ENCODE measurements around the gene ZNF185.
A peak's percentile ranks its signal among the peaks of the same experiment; 100 is the strongest.

ZNF185 gene

DNA sequence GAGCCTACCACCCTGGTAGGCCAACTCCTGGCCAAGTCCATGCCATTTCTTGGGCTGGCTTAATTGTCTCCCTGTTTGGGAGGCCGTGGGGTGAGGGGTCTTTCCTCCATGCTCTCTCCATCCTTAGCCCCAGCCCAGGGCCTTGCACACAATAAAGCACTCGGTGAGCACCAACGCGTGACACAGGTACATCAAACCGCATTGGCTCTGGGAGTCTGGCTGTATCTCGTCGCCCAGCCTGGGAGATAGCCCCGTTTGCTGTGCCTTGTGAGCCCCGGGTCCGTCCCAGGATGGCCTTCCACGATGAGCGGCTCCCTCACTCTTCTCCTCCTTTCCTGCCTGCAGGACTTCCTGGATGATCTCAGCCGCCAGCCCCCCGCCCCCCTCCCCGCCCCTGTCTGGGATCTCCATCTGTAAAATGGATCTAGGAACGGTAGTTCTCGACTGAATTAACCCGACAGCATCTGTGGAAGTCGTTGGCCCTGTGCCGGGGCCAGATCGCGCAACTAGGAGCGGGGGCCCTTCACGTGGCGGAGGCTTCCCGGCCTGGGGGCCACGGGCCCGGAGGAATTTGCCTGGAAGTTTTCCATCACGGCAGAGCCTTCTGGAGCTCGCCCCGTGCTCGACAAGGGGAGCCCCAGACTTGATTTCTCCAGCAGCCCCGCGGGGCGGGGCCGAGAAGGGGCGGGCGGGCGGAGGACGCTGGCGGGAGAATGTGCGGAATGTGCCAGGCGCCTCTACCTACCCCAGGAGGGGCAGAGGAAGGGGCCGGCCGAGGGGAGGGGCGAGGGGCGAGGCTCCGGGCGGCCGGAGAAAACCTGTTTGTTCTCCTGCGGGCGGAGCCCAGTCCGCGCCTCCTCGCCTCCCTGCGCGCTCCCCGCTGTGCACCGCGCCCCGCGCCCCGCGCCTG is at the start of gene ZNF185:
Gene ZNF185, plus strand, starts transcription at position 846 of the 910 bp plus-strand sequence. CDS start 16,423 bp downstream, outside the sequence.
- peak; percentile 68 for DNase-seq

DNA sequence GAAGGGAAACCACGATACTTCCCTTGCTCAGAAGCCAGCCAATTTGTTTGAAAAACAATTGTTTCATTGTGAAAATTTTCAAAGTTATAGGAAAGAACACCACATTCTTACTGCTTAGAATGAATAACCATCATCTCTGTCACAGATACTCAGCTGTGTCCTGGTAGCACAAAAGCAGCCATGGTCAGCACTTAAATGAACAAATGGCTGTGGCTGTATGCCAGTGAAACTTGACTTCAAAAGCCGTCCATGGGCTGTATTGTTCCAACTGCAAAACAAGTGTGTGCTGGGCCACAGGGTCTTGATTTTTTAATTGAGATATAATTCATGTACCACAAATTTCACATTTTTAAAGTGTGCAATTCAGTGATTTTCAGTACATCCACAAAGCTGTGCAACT is 47.4 kb upstream of the ZNF185 start:
- DNase-seq = no peak

DNA sequence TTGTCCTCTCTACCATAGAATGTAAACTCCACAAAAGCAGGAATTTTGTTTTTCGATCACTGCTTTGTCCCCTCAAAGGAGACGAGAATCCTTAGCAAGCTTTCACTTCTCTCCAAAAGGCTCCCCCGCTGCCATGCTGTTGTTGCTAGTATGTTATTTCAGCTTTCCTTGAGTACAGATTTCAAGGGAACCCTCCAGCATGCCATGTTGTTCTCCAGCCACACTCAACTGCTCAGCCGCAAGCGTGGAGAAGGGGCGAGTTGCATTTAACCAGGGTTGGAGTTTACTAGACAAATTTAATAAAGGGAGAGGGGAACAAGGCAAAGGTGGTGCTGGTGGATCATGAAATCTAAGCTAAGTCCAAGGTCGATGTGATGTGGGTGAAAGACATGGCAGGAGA is 43.9 kb upstream of the ZNF185 start:
- no peak for DNase-seq

DNA sequence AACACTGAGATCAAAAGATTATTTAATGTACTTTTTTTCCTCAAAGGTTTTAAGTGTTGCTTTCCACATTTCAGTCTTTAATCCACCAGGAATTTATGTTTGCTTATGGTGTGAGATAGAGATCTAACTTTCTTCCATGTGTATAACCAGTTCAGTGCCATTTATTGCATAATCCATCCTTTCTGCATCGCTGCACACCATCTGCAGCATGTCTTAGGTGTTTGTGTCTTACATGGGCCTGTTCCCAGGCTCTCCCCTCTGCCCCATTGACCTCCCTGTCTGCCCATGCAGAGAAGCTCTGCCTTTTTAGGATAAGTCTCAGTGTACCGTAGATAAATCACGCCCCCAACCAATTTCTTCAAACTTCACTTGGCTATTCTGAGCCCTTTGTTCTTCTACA is 36.8 kb upstream of the ZNF185 start:
- DNase-seq = peak; percentile 27

DNA sequence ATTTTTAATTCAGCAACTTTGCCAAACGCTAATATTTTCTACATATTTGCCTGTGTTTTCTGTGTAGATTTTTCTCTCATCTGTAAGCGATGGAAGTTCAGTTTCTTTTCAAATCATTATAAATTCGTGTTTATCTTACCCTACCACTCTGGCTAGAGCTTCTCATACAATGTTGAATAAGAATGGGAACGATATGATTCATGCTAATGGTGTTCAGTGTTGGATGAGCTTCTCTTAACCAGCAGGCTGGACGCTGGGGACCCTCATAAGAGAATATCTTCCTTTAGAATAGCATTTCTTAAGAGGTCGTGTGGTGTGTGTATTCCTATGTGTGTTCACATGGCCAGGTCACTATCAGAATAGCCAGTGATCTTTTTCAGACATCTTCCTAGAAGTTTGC is 36.0 kb upstream of the ZNF185 start:
- DNase-seq = no peak

DNA sequence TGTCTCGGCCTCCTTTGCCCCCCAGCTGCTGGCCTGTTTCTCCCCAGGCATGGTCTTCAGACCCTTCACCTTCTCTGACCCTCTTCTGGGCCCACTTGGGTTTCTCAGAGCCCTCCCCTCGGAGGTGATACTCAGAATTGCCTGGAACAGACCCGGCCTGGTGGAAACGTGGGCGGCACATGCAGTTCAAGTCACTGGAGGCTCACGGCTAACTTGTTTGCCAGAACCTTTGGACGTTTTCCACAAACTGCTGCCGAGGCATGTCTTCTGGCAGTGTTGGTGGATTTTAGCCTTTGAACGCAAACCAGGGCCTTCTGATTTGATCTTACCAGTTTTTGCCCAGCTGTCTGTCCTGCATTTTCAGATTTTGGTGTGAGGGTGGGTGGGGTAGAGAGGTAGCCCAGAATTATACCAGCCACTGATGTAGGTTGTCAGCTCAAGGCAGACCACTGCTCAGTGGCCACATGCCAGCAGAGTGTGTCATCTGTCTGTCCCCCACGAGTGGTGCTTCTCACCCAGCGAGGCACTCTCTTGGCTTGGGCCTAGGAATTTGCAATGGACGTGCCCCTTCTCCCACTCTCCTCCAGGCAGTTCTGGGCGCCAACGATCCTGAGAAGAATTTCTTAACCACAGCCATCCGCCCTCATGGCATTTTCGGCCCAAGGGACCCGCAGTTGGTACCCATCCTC is 32.5 kb upstream of the ZNF185 start:
- DNase-seq = no peak

DNA sequence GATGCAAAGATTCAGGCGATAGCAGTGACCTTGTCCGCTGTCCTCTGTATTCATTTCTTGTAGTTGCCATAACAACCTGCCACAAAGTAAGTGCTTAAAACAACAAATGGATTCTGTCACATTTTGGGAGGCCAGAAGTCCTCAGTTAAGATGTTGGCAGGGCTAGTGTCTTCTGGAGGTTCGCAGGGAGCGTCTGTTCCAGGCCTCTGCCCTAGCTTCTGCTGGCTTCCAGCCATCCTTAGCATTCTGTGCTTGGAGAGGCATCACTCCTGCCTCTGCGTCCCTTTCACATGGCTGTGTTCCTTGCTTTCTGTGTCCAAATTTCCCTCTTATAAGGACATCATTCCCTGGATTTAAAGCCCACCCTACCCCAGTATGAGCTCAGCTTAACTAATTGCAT is 31.5 kb upstream of the ZNF185 start:
- no peak for DNase-seq

DNA sequence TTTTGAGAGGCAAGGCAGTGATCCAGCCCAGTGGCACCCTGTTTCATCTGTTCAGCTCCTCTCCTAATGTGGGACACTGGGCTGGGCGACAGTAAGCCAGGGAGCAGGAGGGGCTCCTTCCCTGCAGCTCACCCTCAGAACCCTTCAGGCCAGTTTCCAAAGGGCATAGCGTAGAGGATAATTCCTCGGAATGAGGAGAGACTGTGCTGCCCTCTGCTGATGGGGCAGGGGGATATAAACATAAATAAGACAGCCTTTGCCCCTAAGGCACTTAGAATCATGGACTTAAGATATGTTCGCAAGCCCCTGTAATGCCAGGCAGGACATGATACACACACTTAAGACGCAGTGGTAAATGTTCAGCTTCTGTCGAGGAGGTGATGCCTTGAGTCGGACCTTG is 27.9 kb upstream of the ZNF185 start:
- DNase-seq = no peak

DNA sequence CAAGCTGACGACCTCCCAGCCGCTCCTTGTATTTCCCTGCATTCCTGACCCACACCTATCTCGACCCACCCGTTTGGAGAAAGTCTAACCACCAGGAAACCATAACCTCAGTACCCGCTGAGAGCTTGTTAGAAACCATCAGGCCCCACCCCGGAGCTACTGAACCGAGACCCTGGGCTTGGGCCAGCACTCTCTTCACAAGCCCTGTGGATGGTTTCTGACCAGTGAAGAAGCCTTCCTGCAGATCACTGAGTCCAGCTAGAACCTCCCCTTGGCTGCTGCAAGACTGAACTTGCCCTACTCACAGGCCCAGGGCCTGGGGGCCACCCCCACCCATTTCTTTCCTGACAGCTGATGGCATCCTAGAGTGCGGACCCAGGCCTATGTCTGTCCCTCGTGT is 26.6 kb upstream of the ZNF185 start:
- DNase-seq = no peak

DNA sequence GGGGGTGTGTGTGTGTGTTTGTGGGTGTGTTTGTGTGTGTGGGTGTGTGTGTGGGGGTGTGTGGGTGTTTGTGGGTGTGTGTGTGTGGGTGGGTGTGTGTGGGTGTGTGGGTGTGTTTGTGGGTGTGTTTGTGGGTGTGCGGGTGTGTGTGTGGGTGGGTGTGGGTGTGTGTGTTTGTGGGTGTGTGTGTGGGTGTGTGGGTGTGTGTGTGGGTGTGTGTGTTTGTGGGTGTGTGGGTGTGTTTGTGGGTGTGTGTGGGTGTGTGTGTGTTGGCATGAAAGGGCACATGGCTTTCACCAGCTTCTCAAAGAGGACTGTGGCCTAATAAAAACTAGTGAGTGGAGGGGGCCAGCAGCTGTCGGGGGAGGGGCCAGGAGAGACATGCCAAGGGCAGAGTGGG is 25.3 kb upstream of the ZNF185 start:
- DNase-seq = no peak

DNA sequence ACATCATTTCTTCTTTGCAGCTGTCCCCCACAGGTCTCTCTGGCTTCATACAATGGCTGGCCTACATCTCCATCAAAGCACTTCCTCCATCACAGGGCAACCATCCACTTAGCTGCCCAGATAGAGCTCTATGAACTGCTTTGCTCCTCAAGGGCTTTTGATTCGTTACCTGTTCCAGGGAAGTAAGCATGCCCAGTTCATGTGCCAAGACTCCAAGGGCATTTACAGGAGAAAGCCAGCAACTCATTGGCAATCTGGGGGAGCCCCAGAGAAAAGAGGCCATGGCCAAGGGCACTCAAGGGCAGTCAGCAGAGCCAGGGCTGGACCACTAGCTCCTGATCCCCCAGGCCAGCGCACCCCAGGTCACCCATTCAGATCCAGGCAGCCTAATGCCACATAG is 24.5 kb upstream of the ZNF185 start:
- no peak for DNase-seq

DNA sequence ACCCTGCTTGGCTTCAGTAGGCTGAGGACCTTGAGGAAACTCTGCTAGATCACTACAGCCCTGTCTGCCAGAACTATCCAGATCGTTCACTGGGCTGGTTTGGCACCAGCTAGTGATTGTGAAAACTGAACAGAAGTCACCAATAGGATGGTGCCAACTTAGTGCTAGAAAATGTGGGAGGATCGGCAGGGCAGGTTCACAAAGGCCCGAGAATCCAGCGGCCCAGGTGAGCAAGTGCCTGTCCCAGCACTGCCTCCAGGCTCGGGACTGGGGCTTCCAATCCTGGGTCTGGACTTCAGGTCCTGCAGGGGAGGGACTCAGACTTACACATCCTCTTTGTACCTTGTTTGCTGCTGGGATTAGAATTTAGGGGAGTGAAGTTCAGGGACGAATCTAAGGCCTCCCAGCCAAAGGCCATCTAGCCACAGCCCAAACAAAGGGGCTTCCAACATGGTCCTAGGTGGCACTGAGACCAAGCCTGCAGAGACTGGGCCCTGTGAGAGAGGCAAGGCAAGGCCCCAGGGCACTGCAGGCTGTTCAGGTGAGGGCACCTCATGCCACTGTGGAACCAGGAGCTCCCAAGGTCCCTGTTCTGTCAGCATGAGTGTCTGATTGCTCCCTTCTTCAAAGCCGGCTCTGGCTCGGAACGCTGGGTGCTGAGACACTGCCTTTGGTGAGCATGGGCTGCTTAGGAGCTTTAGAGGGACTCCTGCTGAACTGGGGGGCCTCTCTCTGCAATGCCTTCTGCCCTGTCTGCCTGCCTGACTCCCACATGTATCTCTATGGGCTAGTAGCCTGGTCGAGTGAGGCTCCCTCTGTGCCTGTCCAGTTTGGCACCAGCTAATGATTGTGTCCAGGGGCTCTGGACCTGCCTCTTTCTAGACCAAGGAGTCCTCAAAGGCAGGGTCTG is 20.7 kb upstream of the ZNF185 start:
- no peak for DNase-seq

DNA sequence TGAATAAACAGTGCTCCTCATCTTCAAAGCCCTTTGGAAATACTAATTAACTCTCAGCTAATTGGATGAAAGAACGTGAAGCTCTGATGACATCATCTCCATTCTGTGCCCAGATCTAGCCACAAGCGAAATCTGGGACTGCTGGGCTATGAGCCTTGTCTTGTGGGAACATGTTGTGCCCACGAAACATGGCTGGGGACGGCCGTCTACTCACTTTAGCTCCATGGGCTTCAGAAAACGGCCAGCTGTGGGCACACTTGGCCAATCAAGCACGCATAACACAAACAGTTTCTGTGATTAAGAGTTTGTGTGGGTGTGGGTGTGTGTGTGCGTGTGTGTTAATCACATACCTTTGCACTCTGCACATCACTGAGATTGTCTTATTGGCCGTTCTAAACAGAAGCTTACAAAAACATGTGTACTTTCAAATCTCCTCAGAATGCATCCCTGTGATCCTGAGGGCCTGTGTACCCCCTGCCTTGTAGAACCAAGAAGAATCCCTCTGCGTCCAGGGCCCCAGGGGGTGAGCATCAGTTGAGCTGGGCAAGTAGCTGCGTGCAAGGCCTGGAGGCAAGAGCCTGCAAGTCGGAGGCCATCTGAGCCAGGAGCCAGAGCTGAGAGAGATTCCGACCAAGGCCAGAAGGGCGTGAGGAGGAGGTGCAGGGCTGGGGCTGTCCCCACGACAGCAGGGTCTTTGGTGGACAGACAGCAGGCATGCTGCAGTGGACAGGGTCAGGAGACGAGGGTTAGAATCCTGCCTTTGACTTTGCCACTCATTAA is 18.7 kb upstream of the ZNF185 start:
- DNase-seq = no peak

DNA sequence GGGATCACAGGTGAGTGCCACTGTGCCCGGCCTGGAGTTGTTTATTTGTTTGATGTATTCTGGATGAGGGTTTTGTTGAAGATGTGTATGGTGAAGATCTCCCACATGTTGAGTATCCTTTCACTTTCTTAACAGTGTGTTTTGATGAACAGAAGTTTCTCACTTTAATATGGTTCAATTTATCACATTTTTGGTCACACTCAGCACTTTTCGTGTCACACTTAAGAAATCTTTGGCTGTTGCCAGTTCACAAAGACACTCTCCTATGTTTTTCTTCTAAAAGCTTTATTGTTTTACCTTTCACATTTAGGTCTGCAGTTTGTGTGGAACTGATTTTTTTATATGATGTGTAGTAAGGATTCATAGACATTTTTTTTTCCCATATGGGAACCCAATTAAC is 16.6 kb upstream of the ZNF185 start:
- no peak for DNase-seq

DNA sequence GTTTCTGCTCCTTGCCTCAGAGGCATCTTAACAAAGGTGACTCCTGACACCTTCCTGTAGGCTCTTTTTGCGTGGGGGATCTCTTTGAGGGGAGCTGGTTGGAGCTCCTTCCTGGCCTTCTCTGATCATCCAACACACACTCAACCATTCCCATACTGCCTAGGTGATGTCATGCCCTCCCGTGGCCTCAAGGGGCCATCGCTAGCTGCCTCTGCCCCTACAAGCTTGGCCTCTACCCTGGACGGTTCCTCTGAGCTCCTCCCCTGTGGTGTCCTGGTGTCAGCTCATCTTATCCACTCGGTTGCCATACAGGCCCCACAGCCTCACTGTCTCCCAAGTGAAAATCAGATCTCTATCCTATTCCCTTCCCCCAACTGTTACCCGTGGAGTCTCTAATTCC is 13.7 kb upstream of the ZNF185 start:
- DNase-seq = no peak

DNA sequence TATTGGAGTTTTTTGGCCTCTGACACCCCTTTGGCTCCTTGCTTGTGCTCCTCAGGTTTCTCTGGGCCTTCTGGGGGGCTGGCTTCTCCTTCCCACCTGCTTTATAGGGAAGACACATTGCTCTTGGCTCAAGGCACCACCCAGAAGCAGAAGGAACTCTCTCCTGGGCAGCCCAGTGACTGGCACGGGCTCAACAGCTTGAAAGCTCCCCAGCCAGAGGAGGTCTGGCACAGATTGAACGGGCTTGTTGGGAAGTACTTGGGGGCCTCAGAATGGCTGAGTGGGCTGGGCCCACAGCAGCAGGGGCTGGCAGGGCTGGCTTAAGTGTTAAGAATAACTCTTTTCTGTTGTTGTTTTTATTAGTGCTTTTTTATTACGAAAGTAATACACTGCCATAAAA is 11.2 kb upstream of the ZNF185 start:
- no peak for DNase-seq

DNA sequence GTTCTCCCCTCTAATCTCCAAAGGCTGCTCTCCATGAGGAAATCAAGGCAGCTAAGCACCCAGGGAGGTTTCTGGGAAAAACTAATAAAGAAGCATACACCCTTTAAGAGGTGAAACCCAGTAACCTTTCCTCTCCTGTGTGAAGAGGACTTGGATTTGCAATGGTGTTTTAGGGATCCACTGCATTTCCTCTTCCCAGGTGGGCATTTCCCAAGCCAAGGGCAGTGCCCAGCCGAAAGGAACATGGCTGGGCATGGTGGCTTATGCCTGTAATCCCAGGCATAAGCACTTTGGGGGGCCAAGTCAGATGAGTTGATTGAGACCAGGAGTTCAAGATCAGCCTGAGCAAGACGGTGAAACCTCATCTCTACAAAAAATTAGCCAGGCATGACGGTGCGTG is 5.4 kb upstream of the ZNF185 start:
- no peak for DNase-seq

DNA sequence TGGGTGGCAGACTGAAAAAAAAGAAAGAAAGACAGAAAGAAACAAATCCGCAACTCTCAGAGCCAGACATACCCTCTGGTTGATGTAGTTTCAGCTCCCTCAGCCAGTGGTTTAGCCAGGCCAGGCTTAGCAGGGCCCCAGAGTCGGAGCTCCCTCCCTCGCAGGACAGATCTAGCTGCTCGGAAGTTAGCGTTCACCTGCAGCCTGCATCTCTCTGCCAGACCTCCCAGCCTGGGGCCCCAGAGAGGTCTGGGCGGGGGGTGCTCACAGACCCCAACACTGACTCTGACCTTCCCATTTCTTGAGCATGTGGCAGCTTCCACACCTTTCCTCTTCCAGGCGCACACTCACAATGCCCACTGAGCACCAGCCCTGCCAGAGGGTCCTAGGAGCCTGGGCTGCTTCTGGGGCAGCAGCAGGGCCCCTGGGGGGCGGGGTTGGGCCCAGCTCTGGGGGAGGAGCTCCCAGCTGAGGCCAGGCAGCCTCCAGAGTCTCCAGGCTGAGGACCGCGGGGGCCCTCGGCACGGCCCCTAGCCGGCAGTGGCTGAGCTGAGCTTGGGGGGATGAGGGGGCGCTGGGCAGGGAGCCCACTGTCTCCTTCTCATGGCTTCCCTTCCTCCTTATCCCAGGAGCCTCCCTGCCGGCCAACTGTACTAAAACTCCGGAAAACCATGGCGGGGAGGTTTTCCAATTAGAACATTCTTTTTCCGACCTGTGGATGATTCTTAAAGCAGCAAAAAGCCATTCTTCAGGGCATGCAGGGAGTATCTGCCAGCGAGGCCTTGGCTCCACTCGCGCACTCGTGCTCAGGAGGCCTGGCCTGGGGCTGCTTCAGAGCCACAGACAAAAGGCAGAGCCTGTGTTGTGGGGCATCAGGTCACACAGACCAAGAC is 4.6 kb upstream of the ZNF185 start:
- no peak for DNase-seq

DNA sequence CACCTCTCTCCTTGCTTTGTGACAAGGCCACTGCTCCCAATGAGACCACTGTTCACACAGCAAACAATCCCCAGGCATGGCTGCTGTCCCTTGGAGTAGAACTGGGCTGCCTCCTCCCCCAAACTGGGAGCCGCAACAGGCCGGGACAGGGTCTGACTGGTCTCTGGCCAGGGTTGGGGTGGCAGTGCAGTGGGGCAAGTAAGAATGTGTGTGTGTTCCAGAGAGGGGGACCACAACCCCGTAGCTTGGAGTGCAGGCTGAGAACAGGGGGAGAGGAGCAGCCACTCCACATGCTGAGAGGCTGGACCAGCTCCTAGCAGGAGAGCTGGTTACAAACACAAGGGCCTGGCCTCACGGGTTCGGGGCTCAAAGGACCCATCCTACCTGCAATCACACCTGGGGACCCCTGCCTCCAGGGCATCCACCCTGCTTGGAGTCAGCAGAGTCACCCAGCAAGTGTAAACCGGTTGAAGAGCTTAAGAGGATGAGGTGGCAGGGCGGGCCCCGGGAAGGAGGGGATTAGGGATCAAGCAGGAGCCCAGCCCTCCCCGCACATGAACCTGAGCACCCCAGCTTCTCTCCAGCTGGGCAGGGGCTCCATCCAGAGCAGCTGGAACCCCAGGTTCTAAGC is 3.8 kb upstream of the ZNF185 start:
- DNase-seq = no peak

DNA sequence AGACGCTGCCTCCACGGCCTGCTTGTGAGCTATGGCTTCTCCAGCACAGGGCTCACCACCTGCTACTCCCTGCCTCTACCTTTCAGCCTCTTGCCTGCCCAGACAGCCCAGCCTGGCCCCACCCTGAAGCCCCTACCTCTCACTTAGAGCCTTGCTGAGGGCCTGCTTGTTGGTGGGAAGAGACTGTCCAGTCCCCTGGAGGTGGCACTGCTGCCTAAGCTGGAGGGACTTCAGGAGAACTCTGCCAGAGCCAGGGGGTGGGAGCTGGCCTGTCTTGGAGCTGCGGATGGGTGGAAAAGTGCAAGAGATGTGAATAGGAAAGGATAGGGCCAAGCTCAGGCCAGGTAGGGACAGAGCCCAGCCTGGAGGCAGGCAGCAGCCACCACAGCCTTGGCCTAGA is 2.7 kb upstream of the ZNF185 start:
- no peak for DNase-seq
